BE2C (cell line): ENCODE measurements around the gene HAUS3.

Experiments
- DNase-seq: peaks from one replicate; pipeline ENCODE4 v3.0.0-alpha.2; 2020
- H3K27me3 ChIP-seq: fragments of 250-450 bp; sonication (Bioruptor Pico); 2 replicates; pipeline ENCODE4 v1.5.1; 2020; ENCODE audit warnings: mild to moderate bottlenecking
- H3K36me3 ChIP-seq: fragments of 250-450 bp; sonication (Bioruptor Pico); 2 replicates; pipeline ENCODE4 v1.5.1; 2020; ENCODE audit warnings: mild to moderate bottlenecking
- H3K4me1 ChIP-seq: fragments of 250-450 bp; sonication (Bioruptor Pico); 2 replicates; pipeline ENCODE4 v1.5.1; 2020
- H3K4me3 ChIP-seq: 2 replicates; pipeline ENCODE4 v1.5.1; 2011; ENCODE audit warnings: low read depth, low read length
- H3K9me3 ChIP-seq: fragments of 250-450 bp; sonication (Bioruptor Pico); 2 replicates; pipeline ENCODE4 v1.5.1; 2020
- CTCF ChIP-seq: IDR thresholded peaks from 2 replicates; pipeline ENCODE4 v1.5.1; 2012; ENCODE audit warnings: mild to moderate bottlenecking, low read depth, low read length

HAUS3 gene

GRCh38 chr4:2261853-2262144 is 19.9 kb upstream of the HAUS3 start, which contains the start of gene MXD4:
Gene MXD4, minus strand, starts transcription at chr4:2262109. Its CDS starts 129 bp downstream, at chr4:2261980.
- DNase-seq = no peak
- no peaks in the 10 kb centered on the region for H3K4me1 ChIP-seq
- peak within 1 kb of the TSS; percentile 75 for H3K4me3 ChIP-seq
- TF ChIP-seq CTCF = no peak
- no peaks in the 10 kb centered on the region for H3K27me3 ChIP-seq
- no peaks in the 10 kb centered on the region for H3K9me3 ChIP-seq
- H3K36me3 ChIP-seq = peaks cover 22% of the 10 kb centered on the region

- DNase-seq = peak; percentile 74
- peaks cover 22% of the 10 kb centered on the region for H3K36me3 ChIP-seq
- H3K4me3 ChIP-seq = peak overlapping the region; percentile 75
- TF ChIP-seq CTCF = no peak
- H3K9me3 ChIP-seq = no peaks in the 10 kb centered on the region
- peaks cover under 1% of the 10 kb centered on the region; the same call in 1 of the 2 replicates for H3K4me1 ChIP-seq
- no peaks in the 10 kb centered on the region for H3K27me3 ChIP-seq
Observed at GRCh38 chr4:2261110-2261852, 19.4 kb upstream of the HAUS3 start.

- peak; percentile 7 for DNase-seq
- H3K27me3 ChIP-seq = no peaks in the 10 kb centered on the region
- peak overlapping the region; percentile 75 for H3K4me3 ChIP-seq
- peaks cover 22% of the 10 kb centered on the region for H3K36me3 ChIP-seq
- H3K4me1 ChIP-seq = peaks cover 8% of the 10 kb centered on the region; the same call in 1 of the 2 replicates
- TF ChIP-seq CTCF = no peak
- H3K9me3 ChIP-seq = no peaks in the 10 kb centered on the region
Observed at GRCh38 chr4:2260344-2261109, 18.6 kb upstream of the HAUS3 start.

DNA sequence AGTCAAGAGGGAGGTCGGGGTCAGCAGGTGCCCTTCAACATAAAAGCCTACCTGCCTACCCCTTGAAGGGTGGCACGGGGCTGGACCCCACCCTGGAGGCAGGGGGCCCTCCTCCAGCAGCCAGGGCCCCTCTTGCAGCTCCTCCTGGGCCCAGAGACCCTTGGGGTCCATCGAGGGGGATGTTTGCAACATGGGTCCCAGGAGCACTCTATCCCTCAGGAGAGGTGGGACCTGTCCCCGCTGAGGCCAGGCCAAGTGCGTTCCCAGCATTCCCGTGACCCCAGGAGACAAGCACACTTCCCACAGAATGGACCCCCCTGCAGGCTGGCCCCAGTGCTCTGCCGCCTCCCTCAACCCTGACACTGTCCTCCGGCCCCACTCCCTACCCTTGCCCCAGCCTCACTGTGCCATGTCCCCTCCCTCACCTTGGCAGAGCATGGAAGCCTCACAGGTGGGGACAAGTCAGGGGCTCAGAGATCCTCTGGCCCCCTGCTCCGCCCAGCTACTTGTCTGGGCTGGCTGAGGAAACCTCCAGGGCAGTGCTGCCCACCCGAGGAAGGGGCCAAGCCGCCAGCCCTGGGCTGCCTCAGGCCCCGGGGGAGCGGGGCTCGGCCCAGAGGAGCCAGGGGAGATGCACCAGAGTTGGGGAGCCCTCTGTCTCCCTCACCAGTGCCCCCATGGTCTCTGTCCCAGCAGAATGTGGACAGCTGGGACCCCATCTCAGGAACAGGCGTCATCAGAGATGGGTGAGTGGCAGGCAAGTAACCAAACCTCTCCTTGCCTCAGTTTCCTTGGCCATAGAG is 17.8 kb upstream of the HAUS3 start:
- H3K4me1 ChIP-seq = peaks cover 8% of the 10 kb centered on the region; the same call in 1 of the 2 replicates
- DNase-seq = peak; percentile 13
- peaks cover 27% of the 10 kb centered on the region for H3K36me3 ChIP-seq
- H3K4me3 ChIP-seq = no peak overlapping the region
- H3K27me3 ChIP-seq = no peaks in the 10 kb centered on the region
- no peaks in the 10 kb centered on the region for H3K9me3 ChIP-seq
- TF ChIP-seq CTCF = no peak

DNA sequence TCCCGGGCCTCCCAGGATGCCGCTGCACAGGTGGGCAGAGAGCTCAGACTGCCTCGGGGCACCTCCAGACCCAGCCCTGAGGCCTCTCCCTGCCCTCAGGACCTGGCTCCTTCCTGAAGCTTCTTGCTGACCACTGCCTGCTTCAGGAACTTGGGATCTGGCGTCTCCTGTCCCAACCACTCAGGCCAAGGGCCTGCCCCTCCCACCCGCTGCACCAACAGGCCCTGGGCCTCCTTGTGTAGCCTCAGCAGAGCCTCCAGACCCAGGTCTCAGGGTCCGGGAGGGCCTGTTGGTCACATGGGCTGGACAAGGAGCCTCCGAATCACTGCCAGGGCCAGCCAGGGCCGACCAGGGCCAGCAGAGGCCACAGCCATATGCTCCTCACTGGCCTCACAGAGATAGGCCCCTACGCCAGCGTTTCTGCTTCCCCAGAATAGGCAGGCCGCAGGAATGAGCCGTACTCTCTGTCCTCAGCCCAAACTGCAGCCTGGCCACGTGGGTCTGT is 17.2 kb upstream of the HAUS3 start:
- H3K36me3 ChIP-seq = peaks cover 28% of the 10 kb centered on the region
- no peaks in the 10 kb centered on the region for H3K27me3 ChIP-seq
- H3K4me3 ChIP-seq = no peak overlapping the region
- TF ChIP-seq CTCF = no peak
- peak; percentile 11 for DNase-seq
- H3K4me1 ChIP-seq = peaks cover 8% of the 10 kb centered on the region; the same call in 1 of the 2 replicates
- H3K9me3 ChIP-seq = no peaks in the 10 kb centered on the region
